SK-N-SH (cell line): ENCODE results near the gene CYB561D2. TPM values are rescaled to one million over a fixed set of nuclear protein-coding genes. Genes with fewer than 3 reads are reported as not detected.
A peak's percentile ranks its signal among the peaks of the same experiment; 100 is the strongest.

Experiments
- CTCF ChIA-PET: fragments of 300-600, 350-600 bp; formaldehyde crosslinking; extraction: SDS; loops from one replicate; lab custom pipeline; 2021; lab: Yijun Ruan, JAX
- POLR2A ChIA-PET: fragments of 350-600 bp; sonication (Branson Sonifier 250); formaldehyde crosslinking; extraction: SDS; loops from one replicate; lab custom pipeline; 2020; ENCODE audit warnings: antibody characterized with exemption, inconsistent platforms; lab: Yijun Ruan, JAX
- DNase-seq: peaks from one replicate; pipeline ENCODE4 v3.0.0; 2012
- H2AFZ ChIP-seq: fragments of 200-600 bp; sonication (generic); 2 replicates; pipeline ENCODE4 v1.8.1; 2016; ENCODE audit warnings: antibody characterized with exemption, mild to moderate bottlenecking, low read depth
- H3F3A ChIP-seq: fragments of 200-600 bp; sonication (generic); replicated peaks from 2 replicates; pipeline ENCODE3; 2016; ENCODE audit warnings: antibody characterized with exemption, mild to moderate bottlenecking; ENCODE audit not compliant: insufficient read depth
- H3K27ac ChIP-seq, 2 experiments: fragments of 200-500 bp in 1 of 2; fragments of 200-600 bp in 1 of 2; sonication (Bioruptor generic) in 1 of 2; sonication (generic), shearing (Covaris generic) in 1 of 2; 2 replicates each; pipeline versions ENCODE4 v1.5.1 to v1.6.1; 2014 to 2016; ENCODE audit warnings: low read depth in 2 of 2, inconsistent platforms in 1 of 2, low read length in 1 of 2, mild to moderate bottlenecking in 1 of 2, mixed read lengths in 1 of 2
- H3K27me3 ChIP-seq: fragments of 200-600 bp; sonication (generic), shearing (Covaris generic); 2 replicates; pipeline ENCODE4 v1.6.1; 2016; ENCODE audit warnings: mixed run types; ENCODE audit not compliant: insufficient read depth
- H3K36me3 ChIP-seq, 2 experiments: fragments of 200-500 bp in 1 of 2; fragments of 200-600 bp in 1 of 2; sonication (Bioruptor generic) in 1 of 2; sonication (generic) in 1 of 2; replicated peaks in 1 of 2; 2 replicates each; pipeline versions ENCODE3 to v1.5.1; 2014 to 2016; ENCODE audit warnings: low read length in 1 of 2, mild to moderate bottlenecking in 1 of 2; ENCODE audit not compliant: insufficient read depth in 2 of 2, control insufficient read depth in 1 of 2
- H3K4me1 ChIP-seq, 2 experiments: fragments of 200-500 bp in 1 of 2; fragments of 200-600 bp in 1 of 2; sonication (Bioruptor generic) in 1 of 2; sonication (generic), shearing (Covaris generic) in 1 of 2; 2 replicates each; pipeline versions ENCODE4 v1.5.1 to v1.6.1; 2014 to 2016; ENCODE audit warnings: low read depth in 1 of 2, low read length in 1 of 2, mixed run types in 1 of 2; ENCODE audit not compliant: insufficient read depth in 2 of 2, control insufficient read depth in 1 of 2
- H3K4me2 ChIP-seq: fragments of 200-600 bp; sonication (generic), shearing (Covaris generic); 2 replicates; pipeline ENCODE4 v1.6.1; 2017; ENCODE audit warnings: mixed run types
- H3K4me3 ChIP-seq, 2 experiments: fragments of 200-500 bp in 1 of 2; fragments of 200-600 bp in 1 of 2; sonication (Bioruptor generic) in 1 of 2; sonication (generic), shearing (Covaris generic) in 1 of 2; 2 replicates each; pipeline versions ENCODE4 v1.5.1 to v1.8.1; 2014 to 2016; ENCODE audit warnings: low read depth in 2 of 2, inconsistent platforms in 1 of 2, low read length in 1 of 2, mild to moderate bottlenecking in 1 of 2, mixed read lengths in 1 of 2, moderate library complexity in 1 of 2
- H3K79me2 ChIP-seq: fragments of 200-600 bp; sonication (generic); 2 replicates; pipeline ENCODE4 v1.8.1; 2017; ENCODE audit warnings: mild to moderate bottlenecking; ENCODE audit not compliant: insufficient read depth
- H3K9ac ChIP-seq: fragments of 200-600 bp; sonication (generic); 2 replicates; pipeline ENCODE4 v1.6.1; 2017; ENCODE audit warnings: mixed run types
- H3K9me2 ChIP-seq: fragments of 200-600 bp; sonication (generic); 2 replicates; pipeline ENCODE4 v1.6.1; 2017; ENCODE audit warnings: mixed run types
- H3K9me3 ChIP-seq: fragments of 200-600 bp; sonication (generic); 2 replicates; pipeline ENCODE4 v1.6.1; 2017; ENCODE audit warnings: mixed run types, mild to moderate bottlenecking, moderate library complexity
- H4K20me1 ChIP-seq: fragments of 200-600 bp; sonication (generic); 2 replicates; pipeline ENCODE4 v1.6.1; 2017; ENCODE audit warnings: mild to moderate bottlenecking, mixed run types; ENCODE audit not compliant: insufficient read depth
- ELF1 ChIP-seq: IDR thresholded peaks from 2 replicates; pipeline ENCODE4 v1.4.0; 2012
- EP300 ChIP-seq, 2 experiments: IDR thresholded peaks; 2 replicates each; pipeline versions ENCODE4 v1.4.0 to v1.6.1; 2012; ENCODE audit warnings: borderline replicate concordance in 1 of 2, low read depth in 1 of 2, low read length in 1 of 2
- FOSL2 ChIP-seq: IDR thresholded peaks from 2 replicates; pipeline ENCODE4 v1.4.0; 2012; ENCODE audit warnings: low read depth, mild to moderate bottlenecking, moderate library complexity, borderline replicate concordance
- FOXJ3 ChIP-seq: sonication (generic); formaldehyde crosslinking; IDR thresholded peaks from 2 replicates; pipeline ENCODE4 v1.5.1; 2020; ENCODE audit warnings: mild to moderate bottlenecking, missing genetic modification reagents
- GABPA ChIP-seq: IDR thresholded peaks from 2 replicates; pipeline ENCODE4 v1.4.0; 2012; ENCODE audit warnings: low read depth, mild to moderate bottlenecking
- GATA2 ChIP-seq: sonication (generic); formaldehyde crosslinking; IDR thresholded peaks from 2 replicates; pipeline ENCODE4 v1.5.0; 2020; ENCODE audit warnings: mild to moderate bottlenecking, missing genetic modification reagents
- MEF2A ChIP-seq: IDR thresholded peaks from 2 replicates; pipeline ENCODE4 v1.4.0; 2012; ENCODE audit warnings: low read depth, borderline replicate concordance
- MXI1 ChIP-seq: IDR thresholded peaks from 2 replicates; pipeline ENCODE4 v1.6.1; 2012; ENCODE audit warnings: mild to moderate bottlenecking, low read depth, low read length, improper control_type of control experiment
- NRF1 ChIP-seq: IDR thresholded peaks from 2 replicates; pipeline ENCODE4 v1.6.1; 2012; ENCODE audit warnings: low read depth, mild to moderate bottlenecking, low read length
- POLR2AphosphoS5 ChIP-seq: IDR thresholded peaks from 2 replicates; pipeline ENCODE4 v1.6.1; 2012; ENCODE audit warnings: low read depth, low read length
- RAD21 ChIP-seq: IDR thresholded peaks from 2 replicates; pipeline ENCODE4 v1.6.1; 2012; ENCODE audit warnings: mild to moderate bottlenecking, low read length
- RCOR1 ChIP-seq: fragments of 150-350 bp; IDR thresholded peaks from 2 replicates; pipeline ENCODE4 v1.6.1; 2017; ENCODE audit warnings: antibody characterized with exemption, low read length
- REST ChIP-seq: IDR thresholded peaks from 2 replicates; pipeline ENCODE4 v1.6.1; 2012; ENCODE audit warnings: mild to moderate bottlenecking, low read depth, low read length, moderate library complexity
- RXRA ChIP-seq: IDR thresholded peaks from 2 replicates; pipeline ENCODE4 v1.4.0; 2012; ENCODE audit warnings: low read depth, mild to moderate bottlenecking, borderline replicate concordance
- SIN3A ChIP-seq: IDR thresholded peaks from 2 replicates; pipeline ENCODE4 v1.6.1; 2012; ENCODE audit warnings: low read depth, mild to moderate bottlenecking, low read length, moderate library complexity, borderline replicate concordance
- SMC3 ChIP-seq: IDR thresholded peaks from 2 replicates; pipeline ENCODE4 v1.6.1; 2012; ENCODE audit warnings: low read depth, low read length, improper control_type of control experiment
- TAF1 ChIP-seq: IDR thresholded peaks from 2 replicates; pipeline ENCODE4 v1.6.1; 2012; ENCODE audit warnings: low read depth, mild to moderate bottlenecking, low read length, moderate library complexity, borderline replicate concordance
- TEAD4 ChIP-seq: IDR thresholded peaks from 2 replicates; pipeline ENCODE4 v1.4.0; 2012; ENCODE audit warnings: mild to moderate bottlenecking, borderline replicate concordance; ENCODE audit not compliant: insufficient read depth
- YY1 ChIP-seq: IDR thresholded peaks from 2 replicates; pipeline ENCODE4 v1.4.0; 2012; ENCODE audit warnings: low read depth, mild to moderate bottlenecking
- WGBS: methylation state at CpG from one replicate; pipeline ENCODE4 v1.1.6; 2017; ENCODE audit warnings: low lambda C conversion rate; 5-methylcytosine and 5-hydroxymethylcytosine counted together
- polyA plus RNA-seq, 3 experiments: library from polyadenylated mRNA; depleted of rRNA; stranded (reverse); fragments of >200 nt; gene quantifications; 2 replicates each; pipeline ENCODE4 v1.2.3, GENCODE V29; 2012
- TF ChIP-seq, protein P1 (sequence below): fragments of 150-350 bp; IDR thresholded peaks from 2 replicates; pipeline ENCODE4 v1.6.1; 2016; ENCODE audit warnings: mild to moderate bottlenecking, low read depth, low read length
- TF ChIP-seq, protein P2 (sequence below): fragments of 150-350 bp; IDR thresholded peaks from 2 replicates; pipeline ENCODE4 v1.6.1; 2017; ENCODE audit warnings: antibody characterized with exemption, low read length, low read depth, borderline replicate concordance
- TF ChIP-seq, protein P3 (sequence below): IDR thresholded peaks from 2 replicates; pipeline ENCODE4 v1.4.0; 2012; ENCODE audit warnings: low read depth
- TF ChIP-seq, protein P4 (sequence below): IDR thresholded peaks from 2 replicates; pipeline ENCODE4; 2012

CYB561D2 gene
- polyA plus RNA-seq, 1 of the 3 experiments (the other 2 are of a cell fraction), result 40.7 TPM

- TF ChIP-seq SIN3A, result no peak
- TF ChIP-seq FOXJ3, result no peak
These were observed 4.2 kb downstream of the CYB561D2 start (continued) for GRCh38 chr3:50354850-50355249.

- 53% methylated on average over 4 of the region's 5 CpGs for WGBS
- POLR2A ChIA-PET, result interaction anchor here (0.9 to 4.6 kb wide), 5 partner anchors 8 to 71 kb away, joined by 3 to 13 read pairs (median 5); no protein-coding TSS in a partner anchor
- H3K4me3 ChIP-seq, result peak overlapping the region; percentile 77 to 95
- no peaks in the 10 kb centered on the region for H3K9me2 ChIP-seq
- peak overlapping the region in 1 of 2 experiments; percentile 29; a peak in 2 of 4 replicates for H3K27ac ChIP-seq
- CTCF ChIA-PET, result interaction anchor here (0.6 to 6.4 kb wide), 22 partner anchors 9 to 321 kb away, joined by 3 to 57 read pairs (median 6); partner anchors contain the start of gene ZMYND10
- no peak for DNase-seq
- no peaks in the 10 kb centered on the region for H3K9me3 ChIP-seq
- H3K4me1 ChIP-seq, result peaks cover 16 to 61% of the 10 kb centered on the region in 2 experiments; a peak in 2 of 4 replicates
- H3K27me3 ChIP-seq, result no peaks in the 10 kb centered on the region
- peak overlapping the region; percentile 94 for H3K4me2 ChIP-seq
- peaks cover 21 to 45% of the 10 kb centered on the region in 2 experiments for H3K36me3 ChIP-seq
- H2AFZ ChIP-seq, result no peak overlapping the region
- no peak overlapping the region; the same call in 1 of the 2 replicates for H3K9ac ChIP-seq
- peaks cover 60% of the 10 kb centered on the region for H4K20me1 ChIP-seq
- H3K79me2 ChIP-seq, result peaks cover 82% of the 10 kb centered on the region
- H3F3A ChIP-seq, result peaks cover 7% of the 10 kb centered on the region
- TF ChIP-seq, protein P1, sequence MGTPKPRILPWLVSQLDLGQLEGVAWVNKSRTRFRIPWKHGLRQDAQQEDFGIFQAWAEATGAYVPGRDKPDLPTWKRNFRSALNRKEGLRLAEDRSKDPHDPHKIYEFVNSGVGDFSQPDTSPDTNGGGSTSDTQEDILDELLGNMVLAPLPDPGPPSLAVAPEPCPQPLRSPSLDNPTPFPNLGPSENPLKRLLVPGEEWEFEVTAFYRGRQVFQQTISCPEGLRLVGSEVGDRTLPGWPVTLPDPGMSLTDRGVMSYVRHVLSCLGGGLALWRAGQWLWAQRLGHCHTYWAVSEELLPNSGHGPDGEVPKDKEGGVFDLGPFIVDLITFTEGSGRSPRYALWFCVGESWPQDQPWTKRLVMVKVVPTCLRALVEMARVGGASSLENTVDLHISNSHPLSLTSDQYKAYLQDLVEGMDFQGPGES, result no peak
- peak; percentile 50; the same call in 1 of the 2 replicates for TF ChIP-seq SMC3
- TF ChIP-seq RAD21, result peak; percentile 66
- TF ChIP-seq, protein P2, sequence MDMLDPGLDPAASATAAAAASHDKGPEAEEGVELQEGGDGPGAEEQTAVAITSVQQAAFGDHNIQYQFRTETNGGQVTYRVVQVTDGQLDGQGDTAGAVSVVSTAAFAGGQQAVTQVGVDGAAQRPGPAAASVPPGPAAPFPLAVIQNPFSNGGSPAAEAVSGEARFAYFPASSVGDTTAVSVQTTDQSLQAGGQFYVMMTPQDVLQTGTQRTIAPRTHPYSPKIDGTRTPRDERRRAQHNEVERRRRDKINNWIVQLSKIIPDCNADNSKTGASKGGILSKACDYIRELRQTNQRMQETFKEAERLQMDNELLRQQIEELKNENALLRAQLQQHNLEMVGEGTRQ, result no peak
- no peak for TF ChIP-seq ELF1
- no peak for TF ChIP-seq GABPA
- TF ChIP-seq TEAD4, result no peak
- TF ChIP-seq YY1, result no peak
- TF ChIP-seq, protein P3, sequence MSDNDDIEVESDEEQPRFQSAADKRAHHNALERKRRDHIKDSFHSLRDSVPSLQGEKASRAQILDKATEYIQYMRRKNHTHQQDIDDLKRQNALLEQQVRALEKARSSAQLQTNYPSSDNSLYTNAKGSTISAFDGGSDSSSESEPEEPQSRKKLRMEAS, result no peak
- no peak for TF ChIP-seq SIN3A
- TF ChIP-seq RXRA, result no peak
- no peak for TF ChIP-seq FOSL2
- no peak for TF ChIP-seq GATA2 (CRISPR knock-in tag)
- TF ChIP-seq NRF1, result no peak
- TF ChIP-seq REST, result no peak
- no peak for TF ChIP-seq POLR2AphosphoS5
- no peak for TF ChIP-seq EP300 (IDR thresholded peaks at IDR 0.05; ENCODE audit: borderline replicate concordance in 1 of 2, low read depth in 1 of 2, low read length in 1 of 2)
- no peak for TF ChIP-seq RCOR1
- TF ChIP-seq MEF2A, result no peak
- no peak for TF ChIP-seq FOXJ3
- TF ChIP-seq TAF1, result no peak
- TF ChIP-seq, protein P4, sequence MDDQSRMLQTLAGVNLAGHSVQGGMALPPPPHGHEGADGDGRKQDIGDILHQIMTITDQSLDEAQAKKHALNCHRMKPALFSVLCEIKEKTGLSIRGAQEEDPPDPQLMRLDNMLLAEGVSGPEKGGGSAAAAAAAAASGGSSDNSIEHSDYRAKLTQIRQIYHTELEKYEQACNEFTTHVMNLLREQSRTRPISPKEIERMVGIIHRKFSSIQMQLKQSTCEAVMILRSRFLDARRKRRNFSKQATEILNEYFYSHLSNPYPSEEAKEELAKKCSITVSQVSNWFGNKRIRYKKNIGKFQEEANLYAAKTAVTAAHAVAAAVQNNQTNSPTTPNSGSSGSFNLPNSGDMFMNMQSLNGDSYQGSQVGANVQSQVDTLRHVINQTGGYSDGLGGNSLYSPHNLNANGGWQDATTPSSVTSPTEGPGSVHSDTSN, result no peak
- TF ChIP-seq MXI1, result no peak; the same call in 1 of the 2 replicates
These were observed 5.3 kb downstream of the CYB561D2 start for GRCh38 chr3:50355829-50356552.
